Neural cell (in vitro differentiated cells): ENCODE results near the gene ST3GAL3. TPM values are rescaled to one million over a fixed set of nuclear protein-coding genes. Genes with fewer than 3 reads are reported as not detected.

ENCODE experiments used
- H2AFZ ChIP-seq: fragments of 200-600, 300-800 bp; sonication (generic), shearing (Covaris generic); 2 replicates; pipeline ENCODE4 v1.6.0; 2014; ENCODE audit warnings: low read depth, mild to moderate bottlenecking, antibody characterized with exemption, low read length, moderate library complexity
- H3F3A ChIP-seq: fragments of 200-600 bp; shearing (Covaris generic); 2 replicates; pipeline ENCODE4 v1.6.1; 2016; ENCODE audit warnings: mild to moderate bottlenecking, moderate library complexity, mixed read lengths, antibody characterized with exemption, low read length; ENCODE audit not compliant: insufficient read depth, poor library complexity, severe bottlenecking
- H3K27ac ChIP-seq: fragments of 200-600, 300-800 bp; sonication (generic), shearing (Covaris generic); 2 replicates; pipeline ENCODE4 v1.5.1; 2014; ENCODE audit warnings: mild to moderate bottlenecking, low read length, moderate library complexity
- H3K27me3 ChIP-seq: fragments of 300-800, 200-600 bp; sonication (generic), shearing (Covaris generic); 2 replicates; pipeline ENCODE4 v1.6.0; 2014; ENCODE audit warnings: mild to moderate bottlenecking, low read depth, low read length, moderate library complexity; ENCODE audit not compliant: insufficient read depth
- H3K36me3 ChIP-seq: fragments of 300-800, 200-600 bp; sonication (generic), shearing (Covaris generic); 2 replicates; pipeline ENCODE4 v1.5.1; 2014; ENCODE audit warnings: mild to moderate bottlenecking, antibody characterized with exemption, low read length, moderate library complexity; ENCODE audit not compliant: insufficient read depth
- H3K4me2 ChIP-seq: fragments of 300-800, 200-600 bp; sonication (generic), shearing (Covaris generic); 2 replicates; pipeline ENCODE4 v1.6.0; 2014; ENCODE audit warnings: mild to moderate bottlenecking, low read length
- H3K4me3 ChIP-seq: fragments of 300-800, 200-600 bp; sonication (generic), shearing (Covaris generic); 2 replicates; pipeline ENCODE4 v1.5.1; 2014; ENCODE audit warnings: mild to moderate bottlenecking, low read length, moderate library complexity
- H3K79me2 ChIP-seq: fragments of 200-600 bp; shearing (Covaris generic); replicated peaks from 2 replicates; pipeline ENCODE4 v1.6.0; 2014; ENCODE audit warnings: mild to moderate bottlenecking, low read length, moderate library complexity; ENCODE audit not compliant: insufficient read depth
- H3K9ac ChIP-seq: fragments of 300-800, 200-600 bp; sonication (generic), shearing (Covaris generic); 2 replicates; pipeline ENCODE4 v1.6.1; 2016; ENCODE audit warnings: mild to moderate bottlenecking, low read length, mixed read lengths
- H3K9me2 ChIP-seq: fragments of 200-600 bp; shearing (Covaris generic); 2 replicates; pipeline ENCODE4 v1.6.1; 2016; ENCODE audit warnings: mild to moderate bottlenecking, low read length, mixed read lengths; ENCODE audit not compliant: insufficient read depth
- H3K9me3 ChIP-seq: fragments of 200-600, 300-800 bp; sonication (generic), shearing (Covaris generic); 2 replicates; pipeline ENCODE4 v1.6.1; 2016; ENCODE audit warnings: mild to moderate bottlenecking, mixed run types, low read length, moderate library complexity, mixed read lengths
- H4K20me1 ChIP-seq: fragments of 200-600 bp; shearing (Covaris generic); 2 replicates; pipeline ENCODE4 v1.6.1; 2016; ENCODE audit warnings: mild to moderate bottlenecking, mixed run types; ENCODE audit not compliant: insufficient read depth
- CTCF ChIP-seq: fragments of 450-650 bp; IDR thresholded peaks from 2 replicates; pipeline ENCODE4 v1.5.1; 2014; ENCODE audit warnings: antibody characterized with exemption, mild to moderate bottlenecking, moderate library complexity; ENCODE audit not compliant: poor library complexity, severe bottlenecking
- EP300 ChIP-seq: fragments of 450-650 bp; conservative IDR thresholded peaks from 2 replicates; pipeline ENCODE4 v1.6.1; 2014; ENCODE audit warnings: antibody characterized with exemption, mild to moderate bottlenecking, moderate library complexity; ENCODE audit not compliant: poor library complexity, severe bottlenecking
- EZH2 ChIP-seq: fragments of 200-600, 300-800 bp; shearing (Covaris generic), sonication (generic); IDR thresholded peaks from 2 replicates; pipeline ENCODE4 v1.6.1; 2014; ENCODE audit warnings: antibody characterized with exemption, low read length, borderline replicate concordance, mild to moderate bottlenecking; ENCODE audit not compliant: insufficient read depth, poor library complexity, severe bottlenecking
- MXI1 ChIP-seq: fragments of 450-650 bp; conservative IDR thresholded peaks from 2 replicates; pipeline ENCODE4 v1.6.1; 2014; ENCODE audit warnings: antibody characterized with exemption, mild to moderate bottlenecking; ENCODE audit not compliant: poor library complexity, severe bottlenecking
- POLR2AphosphoS5 ChIP-seq: IDR thresholded peaks from 2 replicates; pipeline ENCODE4 v1.6.1; 2012
- RAD21 ChIP-seq: fragments of 450-650 bp; conservative IDR thresholded peaks from 2 replicates; pipeline ENCODE4 v1.6.1; 2014; ENCODE audit warnings: antibody characterized with exemption, mild to moderate bottlenecking, moderate library complexity
- REST ChIP-seq: IDR thresholded peaks from 2 replicates; pipeline ENCODE4 v1.6.1; 2012; ENCODE audit warnings: borderline replicate concordance
- SMC3 ChIP-seq: fragments of 450-650 bp; conservative IDR thresholded peaks from 2 replicates; pipeline ENCODE4 v1.6.1; 2014; ENCODE audit warnings: antibody characterized with exemption, mild to moderate bottlenecking, moderate library complexity; ENCODE audit not compliant: poor library complexity
- TAF1 ChIP-seq: IDR thresholded peaks from 2 replicates; pipeline ENCODE4 v1.6.1; 2012; ENCODE audit warnings: low read depth
- polyA plus RNA-seq: library from polyadenylated mRNA; depleted of rRNA; stranded (reverse); fragments of >200 nt; gene quantifications from 2 replicates; pipeline ENCODE4 v1.2.3, GENCODE V29; 2014

ST3GAL3 gene
- polyA plus RNA-seq, 1 donor from 2014 or later, result 36.8 TPM

GRCh38 chr1:43963006-43963405 is 255.7 kb downstream of the ST3GAL3 start:
- H3K9me2 ChIP-seq, result no peaks in the 10 kb centered on the region
- TF ChIP-seq CTCF (no peak), RAD21 (no peak), TAF1 (no peak), EP300 (no peak), SMC3 (no peak), MXI1 (no peak), EZH2 (no peak), POLR2AphosphoS5 (no peak), REST (no peak)
- H3K36me3 ChIP-seq, result peaks cover 33% of the 10 kb centered on the region
- no peaks in the 10 kb centered on the region for H3K27me3 ChIP-seq
- H4K20me1 ChIP-seq, result no peaks in the 10 kb centered on the region
- no peaks in the 10 kb centered on the region for H3K9me3 ChIP-seq
- H3F3A ChIP-seq, result no peaks in the 10 kb centered on the region
- no peaks in the 10 kb centered on the region for H3K79me2 ChIP-seq
- no peak overlapping the region for H3K27ac ChIP-seq
- no peak overlapping the region for H3K4me3 ChIP-seq
- no peak overlapping the region for H3K9ac ChIP-seq
- no peak overlapping the region for H3K4me2 ChIP-seq
- no peak overlapping the region for H2AFZ ChIP-seq

- Histone ChIP-seq H3K27ac (no peak overlapping the region), H3K27me3 (no peaks in the 10 kb centered on the region), H3K79me2 (no peaks in the 10 kb centered on the region), H3K9me2 (no peaks in the 10 kb centered on the region), H3K4me2 (no peak overlapping the region), H3K4me3 (no peak overlapping the region), H3F3A (no peaks in the 10 kb centered on the region), H3K36me3 (peaks cover 24% of the 10 kb centered on the region), H3K9ac (no peak overlapping the region), H3K9me3 (no peaks in the 10 kb centered on the region), H2AFZ (no peak overlapping the region), H4K20me1 (no peaks in the 10 kb centered on the region)
- TF ChIP-seq REST (no peak), SMC3 (no peak), EP300 (no peak), RAD21 (no peak), POLR2AphosphoS5 (no peak)
Observed at GRCh38 chr1:43963890-43964289, 256.6 kb downstream of the ST3GAL3 start.
